ENCODE results near the gene FRMD4A. TPM values are rescaled to one million over a fixed set of nuclear protein-coding genes. Genes with fewer than 3 reads are reported as not detected.

The FRMD4A gene
- total RNA-seq, 4 donors from 2014 or later = 4.4 to 7.1 (median 5.2) TPM

GRCh38 chr10:13820119-13820963 lies 510.4 kb downstream of the FRMD4A start:
- intact Hi-C loops (cut with DNase I; ENCODE audit: low total_unique reads) = no loop called here
- Histone ChIP-seq H3K27ac (peak overlapping the region; percentile 27 to 63 (median 52)), H3K9me3 (no peaks in the 10 kb centered on the region), H3K4me3 (peak overlapping the region in 3 of 4 donors; percentile 3 to 38 (median 12)), H3K27me3 (peaks cover 0 to 5% (median 3%) of the 10 kb centered on the region in 3 donors), H3K4me1 (peaks cover 3 to 23% of the 10 kb centered on the region in 2 donors), H3K36me3 (no peaks in the 10 kb centered on the region)
- DNase-seq (no peak), ATAC-seq (no peak)
- in situ Hi-C loops (cut with MboI; ENCODE audit: low sequenced_read_pairs in 4 of 4) = no loop called here
- TF ChIP-seq, protein P1, sequence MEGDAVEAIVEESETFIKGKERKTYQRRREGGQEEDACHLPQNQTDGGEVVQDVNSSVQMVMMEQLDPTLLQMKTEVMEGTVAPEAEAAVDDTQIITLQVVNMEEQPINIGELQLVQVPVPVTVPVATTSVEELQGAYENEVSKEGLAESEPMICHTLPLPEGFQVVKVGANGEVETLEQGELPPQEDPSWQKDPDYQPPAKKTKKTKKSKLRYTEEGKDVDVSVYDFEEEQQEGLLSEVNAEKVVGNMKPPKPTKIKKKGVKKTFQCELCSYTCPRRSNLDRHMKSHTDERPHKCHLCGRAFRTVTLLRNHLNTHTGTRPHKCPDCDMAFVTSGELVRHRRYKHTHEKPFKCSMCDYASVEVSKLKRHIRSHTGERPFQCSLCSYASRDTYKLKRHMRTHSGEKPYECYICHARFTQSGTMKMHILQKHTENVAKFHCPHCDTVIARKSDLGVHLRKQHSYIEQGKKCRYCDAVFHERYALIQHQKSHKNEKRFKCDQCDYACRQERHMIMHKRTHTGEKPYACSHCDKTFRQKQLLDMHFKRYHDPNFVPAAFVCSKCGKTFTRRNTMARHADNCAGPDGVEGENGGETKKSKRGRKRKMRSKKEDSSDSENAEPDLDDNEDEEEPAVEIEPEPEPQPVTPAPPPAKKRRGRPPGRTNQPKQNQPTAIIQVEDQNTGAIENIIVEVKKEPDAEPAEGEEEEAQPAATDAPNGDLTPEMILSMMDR (IDR thresholded peaks at IDR 0.05 in 4 of 5, conservative IDR thresholded peaks at IDR 0.05 in 1 of 5) = no peak
- no peak for TF ChIP-seq POLR2A (IDR thresholded peaks at IDR 0.05)

DNA sequence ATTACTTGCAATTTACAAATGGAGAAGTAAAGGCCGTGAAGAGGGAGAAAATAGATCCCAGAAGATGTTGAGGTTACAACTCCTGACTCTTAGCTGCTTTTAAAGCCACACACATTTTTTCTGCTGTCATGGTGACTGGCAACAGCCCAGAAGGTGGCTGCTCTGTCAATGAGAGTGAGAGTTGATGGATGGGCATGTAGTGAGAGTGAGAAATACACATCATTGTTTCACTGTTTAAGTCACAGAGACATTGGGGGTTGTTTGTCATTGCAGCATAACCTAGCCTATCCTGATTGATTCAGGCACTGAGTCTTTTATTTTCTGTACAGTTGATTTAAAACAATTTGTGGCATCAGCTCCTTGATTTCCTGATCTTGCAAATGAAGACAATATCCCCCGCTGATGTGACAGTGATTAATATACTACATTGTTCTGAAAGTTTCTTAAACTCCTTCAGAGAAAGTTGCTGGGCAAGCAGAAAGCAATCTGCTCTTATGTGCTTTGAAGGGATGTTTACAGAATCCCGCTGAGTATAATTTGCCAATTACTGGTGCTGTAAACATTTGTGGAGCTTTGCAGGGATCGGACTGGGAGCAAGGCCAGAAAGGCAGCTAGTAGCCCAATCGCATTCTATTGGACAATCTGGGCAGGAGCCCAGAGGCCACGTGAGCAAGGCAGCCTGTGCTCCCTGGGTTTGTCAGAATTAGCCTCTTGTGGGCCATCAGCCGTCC lies 514.4 kb downstream of the FRMD4A start:
- DNase-seq (peak; percentile 19 to 35), ATAC-seq (peak; percentile 27 to 55)
- Histone ChIP-seq H3K27ac (peak overlapping the region; percentile 3 to 62 (median 43)), H3K9me3 (no peaks in the 10 kb centered on the region), H3K4me1 (peaks cover 3 to 13% of the 10 kb centered on the region in 2 donors), H3K36me3 (no peaks in the 10 kb centered on the region), H3K4me3 (no peak overlapping the region), H3K27me3 (no peaks in the 10 kb centered on the region)
- TF ChIP-seq, protein P1 (IDR thresholded peaks at IDR 0.05 in 4 of 5, conservative IDR thresholded peaks at IDR 0.05 in 1 of 5) = no peak
- no peak for TF ChIP-seq POLR2A (IDR thresholded peaks at IDR 0.05)
- intact Hi-C loops (cut with DNase I; ENCODE audit: low total_unique reads) (no loop called here), in situ Hi-C loops (cut with MboI; ENCODE audit: low sequenced_read_pairs in 4 of 4) (no loop called here)

DNA sequence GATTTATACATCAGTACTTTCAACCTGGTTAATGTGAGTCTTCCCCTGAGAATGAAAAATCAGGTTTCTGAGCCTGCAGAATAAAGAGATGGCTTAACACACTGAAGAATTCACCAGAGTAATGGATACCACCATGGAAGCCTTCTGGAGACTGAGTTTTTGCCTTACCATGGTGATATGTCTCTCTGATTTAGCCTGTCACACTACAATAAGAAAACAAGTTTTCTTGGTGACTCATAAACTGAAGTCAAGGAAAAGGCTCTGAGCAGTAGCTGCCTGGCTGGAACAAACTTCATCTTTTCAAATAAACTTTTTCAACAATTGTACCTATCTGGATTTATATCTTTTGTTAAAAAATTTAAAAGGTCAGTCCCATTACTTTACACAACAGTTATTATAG lies 515.0 kb downstream of the FRMD4A start:
- intact Hi-C loops (cut with DNase I; ENCODE audit: low total_unique reads) = no loop called here
- Histone ChIP-seq H3K27me3 (no peaks in the 10 kb centered on the region), H3K27ac (no peak overlapping the region), H3K36me3 (no peaks in the 10 kb centered on the region), H3K9me3 (no peaks in the 10 kb centered on the region), H3K4me3 (no peak overlapping the region), H3K4me1 (peaks cover 3 to 11% of the 10 kb centered on the region in 2 donors)
- no peak for TF ChIP-seq POLR2A (IDR thresholded peaks at IDR 0.05)
- TF ChIP-seq, protein P1 (IDR thresholded peaks at IDR 0.05 in 4 of 5, conservative IDR thresholded peaks at IDR 0.05 in 1 of 5) = no peak
- in situ Hi-C loops (cut with MboI; ENCODE audit: low sequenced_read_pairs in 4 of 4) = no loop called here
- ATAC-seq (no peak), DNase-seq (no peak)

DNA sequence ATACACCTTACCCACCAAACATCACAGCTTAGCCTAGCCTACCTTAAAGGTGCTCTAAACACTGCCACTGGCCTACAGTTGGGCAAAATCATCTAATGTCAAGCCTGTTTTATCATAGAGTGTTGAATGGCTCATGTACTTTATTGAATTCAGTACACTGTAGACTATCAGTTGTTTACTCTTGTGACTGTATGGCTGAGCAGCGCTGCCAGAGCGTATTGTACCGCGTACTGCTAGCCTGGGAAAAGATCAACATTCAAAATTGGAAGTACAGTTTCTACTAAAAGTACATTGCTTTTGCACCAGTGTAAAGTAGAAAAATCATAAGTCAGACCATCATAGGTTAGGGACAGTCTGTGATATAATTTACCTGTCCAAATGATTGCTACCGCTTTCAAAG lies 517.2 kb downstream of the FRMD4A start:
- H3K4me1 ChIP-seq = peaks cover 0 to 4% of the 10 kb centered on the region in 2 donors
- H3K9me3 ChIP-seq = no peaks in the 10 kb centered on the region
- TF ChIP-seq, protein P1 (IDR thresholded peaks at IDR 0.05 in 4 of 5, conservative IDR thresholded peaks at IDR 0.05 in 1 of 5) = no peak
- in situ Hi-C loops (cut with MboI; ENCODE audit: low sequenced_read_pairs in 4 of 4) = no loop called here
- H3K4me3 ChIP-seq = no peak overlapping the region
- no peaks in the 10 kb centered on the region for H3K36me3 ChIP-seq
- DNase-seq (no peak), ATAC-seq (no peak)
- intact Hi-C loops (cut with DNase I; ENCODE audit: low total_unique reads) = no loop called here
- no peak overlapping the region for H3K27ac ChIP-seq
- no peaks in the 10 kb centered on the region for H3K27me3 ChIP-seq
